ENCODE results near the gene PAX3.

Gene PAX3

GRCh38 chr2:222333397-222333796 lies 34.6 kb upstream of the PAX3 start:
- Histone ChIP-seq H3K79me2 (ENCODE audit: control insufficient read depth, insufficient read depth, low read length) (no peaks in the 10 kb centered on the region), H3K23ac (ENCODE audit: low read length) (no peak overlapping the region), H2BK15ac (replicated peaks; ENCODE audit: low read depth) (no peak overlapping the region), H3K27me3 (ENCODE audit: insufficient read depth, low read length, poor library complexity) (no peaks in the 10 kb centered on the region), H3K4me3 (ENCODE audit: low read length) (no peak overlapping the region), H3K9ac (ENCODE audit: low read length) (no peak overlapping the region), H3K18ac (ENCODE audit: low read length) (no peak overlapping the region), H3K27ac (ENCODE audit: low read depth, low read length) (no peak overlapping the region), H3K79me1 (ENCODE audit: low read length) (no peaks in the 10 kb centered on the region), H3K4ac (ENCODE audit: low read depth, low read length) (no peak overlapping the region), H4K8ac (ENCODE audit: low read depth, low read length) (no peak overlapping the region), H3K56ac (ENCODE audit: low read length) (no peak overlapping the region), H3K4me1 (ENCODE audit: control insufficient read depth, low read depth, low read length) (no peaks in the 10 kb centered on the region), H3K36me3 (ENCODE audit: control insufficient read depth, insufficient read depth, low read length) (no peaks in the 10 kb centered on the region), H2BK120ac (ENCODE audit: low read depth, low read length) (no peak overlapping the region), H2AK5ac (ENCODE audit: low read length) (no peak overlapping the region), H4K5ac (ENCODE audit: low read length) (no peak overlapping the region), H3K4me2 (ENCODE audit: low read length) (no peak overlapping the region), H2BK5ac (ENCODE audit: low read length) (no peak overlapping the region)
- WGBS (ENCODE audit: extremely low coverage, insufficient coverage, low lambda C conversion rate) = no CpG with 5 or more reads among the region's 2 CpGs
- DNase-seq = no peak

- DNase-seq = no peak
- H4K5ac ChIP-seq (ENCODE audit: low read length) = no peak overlapping the region
- no peak overlapping the region for H3K27ac ChIP-seq (ENCODE audit: low read depth, low read length)
- H3K18ac ChIP-seq (ENCODE audit: low read length) = no peak overlapping the region
- no peaks in the 10 kb centered on the region for H3K4me1 ChIP-seq (ENCODE audit: control insufficient read depth, low read depth, low read length)
- no peak overlapping the region for H3K4ac ChIP-seq (ENCODE audit: low read depth, low read length)
- no peak overlapping the region for H2AK5ac ChIP-seq (ENCODE audit: low read length)
- H3K36me3 ChIP-seq (ENCODE audit: control insufficient read depth, insufficient read depth, low read length) = no peaks in the 10 kb centered on the region
- no peak overlapping the region for H4K8ac ChIP-seq (ENCODE audit: low read depth, low read length)
- H3K4me2 ChIP-seq (ENCODE audit: low read length) = no peak overlapping the region
- no peak overlapping the region for H2BK15ac ChIP-seq (replicated peaks; ENCODE audit: low read depth)
- H3K79me1 ChIP-seq (ENCODE audit: low read length) = no peaks in the 10 kb centered on the region
- no peak overlapping the region for H2BK120ac ChIP-seq (ENCODE audit: low read depth, low read length)
- H3K4me3 ChIP-seq (ENCODE audit: low read length) = no peak overlapping the region
- no peak overlapping the region for H3K23ac ChIP-seq (ENCODE audit: low read length)
- no peaks in the 10 kb centered on the region for H3K79me2 ChIP-seq (ENCODE audit: control insufficient read depth, insufficient read depth, low read length)
- H2BK5ac ChIP-seq (ENCODE audit: low read length) = no peak overlapping the region
- no peak overlapping the region for H3K56ac ChIP-seq (ENCODE audit: low read length)
- H3K27me3 ChIP-seq (ENCODE audit: insufficient read depth, low read length, poor library complexity) = no peaks in the 10 kb centered on the region
- no CpG with 5 or more reads among the region's 4 CpGs for WGBS (ENCODE audit: extremely low coverage, insufficient coverage, low lambda C conversion rate)
- H3K9ac ChIP-seq (ENCODE audit: low read length) = no peak overlapping the region
Measured at GRCh38 chr2:222332116-222332515, 33.3 kb upstream of the PAX3 start.

GRCh38 chr2:222330910-222331309 lies 32.1 kb upstream of the PAX3 start:
- Histone ChIP-seq H3K4me1 (ENCODE audit: control insufficient read depth, low read depth, low read length) (no peaks in the 10 kb centered on the region), H2BK5ac (ENCODE audit: low read length) (no peak overlapping the region), H3K27ac (ENCODE audit: low read depth, low read length) (no peak overlapping the region), H3K56ac (ENCODE audit: low read length) (no peak overlapping the region), H4K5ac (ENCODE audit: low read length) (no peak overlapping the region), H3K79me2 (ENCODE audit: control insufficient read depth, insufficient read depth, low read length) (no peaks in the 10 kb centered on the region), H3K9ac (ENCODE audit: low read length) (no peak overlapping the region), H3K36me3 (ENCODE audit: control insufficient read depth, insufficient read depth, low read length) (no peaks in the 10 kb centered on the region), H3K27me3 (ENCODE audit: insufficient read depth, low read length, poor library complexity) (no peaks in the 10 kb centered on the region), H3K4me2 (ENCODE audit: low read length) (no peak overlapping the region), H3K79me1 (ENCODE audit: low read length) (no peaks in the 10 kb centered on the region), H3K4me3 (ENCODE audit: low read length) (no peak overlapping the region), H2BK120ac (ENCODE audit: low read depth, low read length) (no peak overlapping the region), H2BK15ac (replicated peaks; ENCODE audit: low read depth) (no peak overlapping the region), H2AK5ac (ENCODE audit: low read length) (no peak overlapping the region), H4K8ac (ENCODE audit: low read depth, low read length) (no peak overlapping the region), H3K23ac (ENCODE audit: low read length) (no peak overlapping the region), H3K18ac (ENCODE audit: low read length) (no peak overlapping the region), H3K4ac (ENCODE audit: low read depth, low read length) (no peak overlapping the region)
- WGBS (ENCODE audit: extremely low coverage, insufficient coverage, low lambda C conversion rate) = no CpG with 5 or more reads among the region's 4 CpGs
- DNase-seq = no peak

GRCh38 chr2:222322236-222322635 lies 23.4 kb upstream of the PAX3 start:
- no peak overlapping the region for H3K27ac ChIP-seq (ENCODE audit: low read depth, low read length)
- H3K18ac ChIP-seq (ENCODE audit: low read length) = no peak overlapping the region
- H2BK15ac ChIP-seq (replicated peaks; ENCODE audit: low read depth) = no peak overlapping the region
- no peaks in the 10 kb centered on the region for H3K4me1 ChIP-seq (ENCODE audit: control insufficient read depth, low read depth, low read length)
- H3K79me1 ChIP-seq (ENCODE audit: low read length) = no peaks in the 10 kb centered on the region
- no peaks in the 10 kb centered on the region for H3K36me3 ChIP-seq (ENCODE audit: control insufficient read depth, insufficient read depth, low read length)
- H4K5ac ChIP-seq (ENCODE audit: low read length) = no peak overlapping the region
- no peak overlapping the region for H2BK120ac ChIP-seq (ENCODE audit: low read depth, low read length)
- peaks cover 30% of the 10 kb centered on the region for H3K27me3 ChIP-seq (ENCODE audit: insufficient read depth, low read length, poor library complexity)
- no peak overlapping the region for H3K4me2 ChIP-seq (ENCODE audit: low read length)
- no peak overlapping the region for H3K4me3 ChIP-seq (ENCODE audit: low read length)
- H2AK5ac ChIP-seq (ENCODE audit: low read length) = no peak overlapping the region
- H2BK5ac ChIP-seq (ENCODE audit: low read length) = no peak overlapping the region
- DNase-seq = no peak
- H3K56ac ChIP-seq (ENCODE audit: low read length) = no peak overlapping the region
- no peak overlapping the region for H3K4ac ChIP-seq (ENCODE audit: low read depth, low read length)
- H4K8ac ChIP-seq (ENCODE audit: low read depth, low read length) = no peak overlapping the region
- H3K9ac ChIP-seq (ENCODE audit: low read length) = no peak overlapping the region
- no peak overlapping the region for H3K23ac ChIP-seq (ENCODE audit: low read length)
- no peaks in the 10 kb centered on the region for H3K79me2 ChIP-seq (ENCODE audit: control insufficient read depth, insufficient read depth, low read length)

- no peak for DNase-seq
- no peaks in the 10 kb centered on the region for H3K79me1 ChIP-seq (ENCODE audit: low read length)
- peaks cover 37% of the 10 kb centered on the region for H3K27me3 ChIP-seq (ENCODE audit: insufficient read depth, low read length, poor library complexity)
- H3K56ac ChIP-seq (ENCODE audit: low read length) = peak overlapping the region; percentile 60
- no peak overlapping the region for H3K18ac ChIP-seq (ENCODE audit: low read length)
- H3K36me3 ChIP-seq (ENCODE audit: control insufficient read depth, insufficient read depth, low read length) = no peaks in the 10 kb centered on the region
- H2AK5ac ChIP-seq (ENCODE audit: low read length) = no peak overlapping the region
- no peak overlapping the region for H2BK120ac ChIP-seq (ENCODE audit: low read depth, low read length)
- no peak overlapping the region for H3K4ac ChIP-seq (ENCODE audit: low read depth, low read length)
- peak overlapping the region; percentile 25 for H3K4me3 ChIP-seq (ENCODE audit: low read length)
- no peak overlapping the region for H3K27ac ChIP-seq (ENCODE audit: low read depth, low read length)
- no peak overlapping the region for H3K23ac ChIP-seq (ENCODE audit: low read length)
- H3K4me2 ChIP-seq (ENCODE audit: low read length) = peak overlapping the region; percentile 79
- no peaks in the 10 kb centered on the region for H3K79me2 ChIP-seq (ENCODE audit: control insufficient read depth, insufficient read depth, low read length)
- WGBS (ENCODE audit: extremely low coverage, insufficient coverage, low lambda C conversion rate) = no CpG with 5 or more reads among the region's 38 CpGs
- H4K5ac ChIP-seq (ENCODE audit: low read length) = no peak overlapping the region
- no peak overlapping the region for H2BK5ac ChIP-seq (ENCODE audit: low read length)
- H2BK15ac ChIP-seq (replicated peaks; ENCODE audit: low read depth) = no peak overlapping the region
- peak overlapping the region; percentile 34 for H3K9ac ChIP-seq (ENCODE audit: low read length)
- no peak overlapping the region for H4K8ac ChIP-seq (ENCODE audit: low read depth, low read length)
- no peaks in the 10 kb centered on the region for H3K4me1 ChIP-seq (ENCODE audit: control insufficient read depth, low read depth, low read length)
Measured at GRCh38 chr2:222320436-222321395, 21.9 kb upstream of the PAX3 start.
